Renal cortex interstitium (tissue), 11 donors: Measurements from ENCODE around the gene GALE. TPM values are rescaled to one million over a fixed set of nuclear protein-coding genes. Genes with fewer than 3 reads are reported as not detected.
"Not testable (repeated sequence)": the region's sequence is repeated elsewhere in the genome, so short reads cannot be mapped to it uniquely, and the experiment has no call there.

Source experiments
- DNase-seq, 11 donors: peaks; one replicate each; pipeline ENCODE4 v3.0.0-alpha.2; 2013; ENCODE audit warnings: low read depth in 9 of 11, low spot score in 4 of 11; ENCODE audit errors: extremely low read depth in 1 of 11
- polyA plus RNA-seq, 3 donors: library from polyadenylated mRNA; unstranded; fragments of 120-200 nt; gene quantifications; one replicate each; pipeline ENCODE4 v1.2.1, GENCODE V29; 2013; ENCODE audit not compliant: insufficient read length in 3 of 3

The GALE gene
- polyA plus RNA-seq, 3 donors = 30.7 to 40.6 (median 39.5) TPM

DNA sequence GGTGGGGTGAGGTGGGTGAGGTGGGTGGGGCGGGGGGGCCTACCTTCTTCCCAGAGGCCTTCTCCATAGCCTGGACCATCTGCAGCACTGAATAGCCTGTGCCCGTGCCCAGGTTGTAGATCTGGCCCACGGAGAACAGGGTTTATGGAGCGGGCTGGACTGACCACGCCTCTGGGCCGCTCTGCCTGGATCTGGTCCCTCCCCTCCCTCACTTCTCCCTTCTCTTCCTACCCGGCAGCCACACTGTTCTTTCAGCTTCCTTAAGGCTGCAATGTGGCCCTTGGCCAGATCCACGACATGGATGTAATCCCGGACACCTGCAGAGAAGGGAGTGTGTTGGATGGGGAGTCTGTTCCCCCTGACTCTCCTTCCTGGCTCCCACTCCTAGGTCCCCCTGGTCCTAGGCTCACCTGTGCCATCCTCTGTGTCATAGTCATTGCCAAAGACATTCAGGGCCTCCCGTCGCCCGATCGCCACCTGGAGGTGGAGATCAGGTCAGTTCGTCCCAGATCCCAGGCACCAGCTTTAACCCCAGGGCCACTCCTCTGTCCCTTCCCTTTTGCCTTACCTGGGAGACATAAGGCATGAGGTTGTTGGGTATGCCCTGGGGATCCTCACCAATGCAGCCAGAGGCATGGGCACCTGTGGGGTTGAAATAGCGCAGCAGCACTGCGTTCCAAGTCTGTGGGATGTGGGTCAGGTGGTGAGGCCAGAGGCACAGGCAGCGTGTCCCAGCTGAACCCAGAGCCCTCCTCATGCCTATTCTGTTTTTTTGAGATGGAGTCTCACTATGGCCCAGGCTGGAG, 3.9 kb downstream of the GALE start:
- no peak for DNase-seq

DNA sequence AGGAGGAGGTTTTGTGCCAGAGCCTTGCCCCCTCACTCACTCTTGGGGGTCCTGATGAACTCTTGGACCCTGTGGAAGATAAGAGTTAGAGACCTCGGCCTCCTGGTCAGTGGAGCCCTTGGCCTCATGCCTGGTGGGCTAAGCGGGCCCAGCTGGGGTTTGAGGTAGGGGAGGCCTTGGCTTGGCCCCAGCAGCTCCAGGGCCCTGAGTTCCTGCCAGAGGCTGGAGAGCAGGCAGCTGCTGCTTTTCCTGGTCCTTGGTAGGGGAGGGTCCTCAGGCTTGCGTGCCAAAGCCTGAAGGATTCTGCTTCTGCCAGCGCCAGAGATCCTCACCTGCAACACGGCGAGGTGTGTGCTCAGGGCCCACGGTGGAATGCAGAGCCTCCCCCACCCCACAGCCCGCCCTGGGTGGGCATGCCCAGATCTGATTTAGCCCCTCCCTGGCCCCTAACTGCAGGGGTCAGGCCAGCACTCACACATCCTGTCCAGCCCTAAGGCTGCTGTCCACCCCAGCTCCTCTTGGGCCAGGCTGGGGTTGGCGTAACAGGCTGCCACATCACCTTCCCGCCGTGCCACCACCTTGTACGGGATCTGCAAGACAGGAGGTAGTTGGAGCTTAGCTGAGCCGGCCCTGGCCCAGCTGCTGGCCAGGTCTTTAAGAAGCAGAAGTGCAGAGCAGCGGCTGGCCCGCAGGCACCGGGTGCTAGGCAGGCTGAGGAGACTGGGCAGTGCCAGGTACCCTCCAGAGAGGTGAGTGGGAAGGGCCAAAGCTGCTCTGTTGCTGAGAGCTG, 4.7 kb downstream of the GALE start:
- no peak for DNase-seq

GRCh38 chr1:23794732-23795182, 5.8 kb downstream of the GALE start:
- not testable (repeated sequence) for DNase-seq

GRCh38 chr1:23793861-23794731, 6.5 kb downstream of the GALE start:
- DNase-seq = no peak

GRCh38 chr1:23793018-23793781, 7.4 kb downstream of the GALE start:
- DNase-seq = no peak

GRCh38 chr1:23792151-23792945, 8.2 kb downstream of the GALE start:
- DNase-seq = no peak

DNA sequence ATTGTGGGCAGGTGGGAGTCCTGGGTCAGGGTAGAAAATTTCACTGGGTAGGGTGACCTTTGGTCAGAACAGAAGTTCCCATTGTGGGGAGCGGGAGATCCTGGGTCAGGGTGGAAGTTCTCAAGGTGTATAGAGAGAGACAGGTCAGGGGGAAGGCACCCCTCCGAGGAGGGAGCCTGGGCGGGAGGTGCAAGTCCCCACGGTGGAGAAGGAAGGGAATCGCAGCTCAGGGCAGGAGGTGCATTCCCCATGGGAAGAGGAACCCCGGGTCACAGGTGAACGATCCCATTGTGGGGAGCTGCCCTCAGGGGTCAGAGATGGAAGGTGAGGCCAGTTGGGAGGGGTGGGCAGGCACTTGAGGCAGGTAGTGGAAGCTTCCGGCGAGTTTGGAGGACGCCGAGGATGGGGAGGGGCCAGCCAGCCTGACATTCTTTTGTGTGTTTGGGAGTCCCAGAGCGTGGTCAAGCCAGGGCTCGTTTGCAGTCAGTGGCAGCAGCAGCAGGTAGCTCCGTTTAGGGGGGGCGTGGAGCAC, 9.0 kb downstream of the GALE start:
- no peak for DNase-seq

DNA sequence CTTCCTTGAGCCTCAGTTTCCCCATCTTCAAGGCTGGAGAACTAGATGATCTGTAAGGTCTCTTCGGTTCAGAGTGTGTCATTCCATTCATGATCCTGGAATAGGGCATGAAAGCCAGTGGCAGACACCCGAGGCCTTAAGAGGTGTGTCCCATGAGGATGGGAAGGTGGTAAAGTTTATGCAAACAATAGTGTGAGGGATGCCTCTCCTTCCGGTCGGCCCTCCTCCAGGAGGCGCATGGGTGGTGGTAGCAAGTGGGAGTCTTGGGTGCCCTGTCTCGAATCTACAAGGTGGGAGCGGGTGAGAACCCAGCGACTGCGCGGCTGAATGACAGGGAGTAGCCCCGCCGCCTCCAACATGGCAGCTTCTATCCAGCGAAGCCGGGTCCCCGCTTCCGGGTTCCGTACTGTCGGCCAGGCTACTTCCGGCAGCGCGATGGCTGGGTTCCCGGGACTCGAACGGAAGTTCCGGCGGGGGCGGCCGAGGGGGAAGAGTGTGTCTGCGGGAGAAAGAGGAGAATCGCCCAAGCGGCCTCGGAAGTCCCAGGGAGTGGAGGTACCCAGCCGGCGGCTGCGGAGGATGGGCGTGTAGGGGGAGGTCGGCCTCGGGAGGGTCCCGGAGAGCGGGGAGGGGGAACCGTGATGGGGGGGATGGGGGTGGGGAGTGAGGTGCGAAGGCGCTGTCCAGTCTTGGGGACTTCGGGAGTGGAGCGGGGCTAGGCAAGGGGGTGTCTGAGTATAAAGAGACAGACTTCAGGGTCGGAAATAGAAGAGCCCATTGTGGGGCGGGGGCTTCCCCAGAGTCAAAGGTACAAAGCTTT, 9.6 kb downstream of the GALE start, which contains the start of gene LYPLA2:
LYPLA2 (plus strand) TSS at position 450 of the 820 bp plus-strand sequence. CDS start 1,538 bp downstream, outside the sequence.
- peak in 10 of 11 donors; percentile 78 to 91 (median 86) for DNase-seq

DNA sequence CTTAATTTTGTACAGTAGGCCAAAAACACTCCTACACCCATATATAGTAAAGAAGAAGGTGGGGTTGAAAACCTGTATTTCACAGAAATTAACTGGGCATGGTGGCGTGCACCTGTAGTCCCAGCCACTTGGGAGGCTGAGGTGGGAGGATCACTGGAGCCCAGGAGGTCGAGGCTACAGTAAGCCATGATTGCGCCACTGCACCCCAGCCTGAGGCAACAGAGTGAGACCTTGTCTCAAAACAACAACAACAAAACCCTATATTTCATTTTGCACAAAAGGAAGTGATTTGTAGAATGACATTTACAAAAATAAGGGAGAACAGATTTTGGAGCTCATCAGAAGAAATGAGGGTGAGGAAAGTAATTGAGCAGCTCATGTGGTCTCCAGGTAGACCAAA, 11.9 kb downstream of the GALE start:
- no peak for DNase-seq

GRCh38 chr1:23787701-23788100, 12.9 kb downstream of the GALE start:
- no peak for DNase-seq

DNA sequence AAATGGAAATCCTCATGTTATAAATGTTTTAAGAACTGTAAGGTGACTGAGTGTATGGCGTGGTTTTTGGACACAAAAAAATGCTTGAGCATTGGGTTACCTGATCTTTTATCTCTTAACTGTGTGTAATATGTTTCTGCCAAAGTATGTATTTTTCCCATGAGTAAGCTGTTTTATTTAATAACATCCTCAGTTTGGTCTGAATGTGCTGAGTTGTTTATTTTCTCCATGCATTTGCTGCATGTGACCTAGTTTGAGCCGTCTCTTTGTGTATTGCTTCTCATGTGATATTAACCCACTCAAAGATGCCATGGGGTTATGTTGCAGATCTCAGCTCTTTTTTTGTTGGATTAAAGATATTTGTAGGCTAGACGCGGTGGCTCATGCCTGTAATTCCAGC, 15.7 kb downstream of the GALE start:
- DNase-seq = no peak

- DNase-seq = not testable (repeated sequence)
Measured at GRCh38 chr1:23783141-23783540, 17.4 kb downstream of the GALE start.

DNA sequence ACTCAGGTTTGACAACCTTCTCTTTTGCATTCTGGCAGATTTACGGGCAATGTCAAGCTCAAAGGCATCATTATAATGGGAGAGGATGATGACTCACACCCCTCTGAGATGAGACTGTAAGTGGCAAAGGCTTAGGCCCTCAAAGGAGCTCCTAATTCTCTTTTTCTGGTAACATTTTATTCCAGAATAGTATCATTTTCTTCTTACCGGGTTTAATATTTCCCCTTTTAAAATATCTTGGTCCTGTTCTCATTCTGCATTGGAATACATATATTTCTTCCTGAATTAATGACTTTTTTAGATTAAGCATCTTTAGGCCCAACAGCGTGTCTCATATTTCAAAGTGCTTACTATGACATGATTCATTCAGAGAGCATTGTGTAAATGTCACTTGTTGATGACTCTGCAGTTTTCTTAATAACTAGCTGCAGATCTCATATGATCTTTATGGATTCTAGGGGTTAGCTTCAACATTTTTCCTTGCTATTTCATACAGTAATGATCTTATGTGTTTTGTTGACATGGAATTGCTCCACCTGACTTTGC, 20.7 kb downstream of the GALE start:
- DNase-seq = no peak

GRCh38 chr1:23777979-23778814, 22.4 kb downstream of the GALE start, which contains the start of gene PITHD1:
Gene PITHD1, plus strand, starts transcription at chr1:23778418. Its CDS starts 98 bp downstream, at chr1:23778516.
- peak in 9 of 11 donors; percentile 68 to 85 (median 79) for DNase-seq

GRCh38 chr1:23776217-23776616, 24.3 kb downstream of the GALE start:
- DNase-seq = no peak
